Kidney (tissue), 14 donors: Measurements from ENCODE around the gene DCTD. TPM values are rescaled to one million over a fixed set of nuclear protein-coding genes. Genes with fewer than 3 reads are reported as not detected.

Experiments used
- DNase-seq, 5 donors: peaks; one replicate each; pipeline ENCODE4 v3.0.0-alpha.2; 2013 to 2020
- FAIRE-seq: peaks from 2 replicates; lab custom pipeline; 2012; peaks lifted over from hg19 to GRCh38; lab: Jason Lieb, UNC
- H3K27ac ChIP-seq, 2 donors: one replicate each; pipeline ENCODE4 v1.7.0; 2013; ENCODE audit warnings: low read depth in 2 of 2, low read length in 2 of 2, inconsistent platforms in 1 of 2
- H3K27me3 ChIP-seq: one replicate; pipeline ENCODE4 v1.7.1; 2013; ENCODE audit warnings: low read length, inconsistent platforms; ENCODE audit not compliant: control insufficient read depth, insufficient read depth
- H3K36me3 ChIP-seq, 3 donors: one replicate each; pipeline versions ENCODE4 v1.7.0 to v1.7.1; 2013; ENCODE audit warnings: low read length in 3 of 3, control low read depth in 1 of 3, inconsistent platforms in 1 of 3; ENCODE audit not compliant: insufficient read depth in 3 of 3, control insufficient read depth in 2 of 3
- H3K4me1 ChIP-seq, 3 donors: one replicate each; pipeline versions ENCODE4 v1.7.0 to v1.7.1; 2013; ENCODE audit warnings: low read length in 3 of 3, inconsistent platforms in 1 of 3, low read depth in 1 of 3; ENCODE audit not compliant: control insufficient read depth in 2 of 3, insufficient read depth in 2 of 3
- H3K4me3 ChIP-seq, 3 donors: one replicate each; pipeline versions ENCODE4 v1.7.0 to v1.8.1; 2013; ENCODE audit warnings: low read length in 3 of 3, control low read depth in 1 of 3, inconsistent platforms in 1 of 3
- H3K9ac ChIP-seq, 3 donors: one replicate each; pipeline versions ENCODE4 v1.7.0 to v1.7.1; 2013; ENCODE audit warnings: low read length in 3 of 3, control low read depth in 1 of 3, inconsistent platforms in 1 of 3
- H3K9me3 ChIP-seq, 3 donors: one replicate each; pipeline versions ENCODE4 v1.7.0 to v1.7.1; 2013; ENCODE audit warnings: low read length in 3 of 3, control low read depth in 1 of 3, inconsistent platforms in 1 of 3; ENCODE audit not compliant: control insufficient read depth in 2 of 3, insufficient read depth in 1 of 3
- intact Hi-C: fragments of 100-400 bp; cut with DNase I; formaldehyde crosslinking; loops from one replicate; pipeline ENCODE4 v1.11.1; 2022
- polyA plus RNA-seq: library from polyadenylated mRNA; stranded (reverse); fragments of 350-450 nt; fragmentation: Illumina TruSeq; extraction: RNeasy Lipid Tissue Mini Kit (QIAGEN cat#74804); gene quantifications from one replicate; pipeline ENCODE4 v1.2.3, GENCODE V29; 2014; ENCODE audit warnings: low read depth, low replicate concordance; ENCODE audit not compliant: insufficient read depth
- total RNA-seq: library from RNA; stranded (reverse); fragmentation: NEBNext Ultra II Directional; extraction: Animal tissue kit (Norgen Biotek cat#: 25700); gene quantifications from one replicate; pipeline ENCODE4 v1.2.1, GENCODE V29; 2021
- TF ChIP-seq, protein P1 (sequence below): IDR thresholded peaks from 3 replicates; pipeline ENCODE4 v1.5.1; 2012; ENCODE audit warnings: mild to moderate bottlenecking, moderate library complexity, borderline replicate concordance; ENCODE audit not compliant: insufficient read depth; ENCODE audit errors: extremely low read depth
- donor health status: control.
- donor health status: control.
- donor health status: control.
- donor health status: control.
- donor health status: control.
- donor health status: DM: yes; HTN: yes; CAD: no.
- donor health status: Normal renal cell carcinoma (clear cell type).

Gene DCTD
- total and polyA plus RNA-seq, 2 donors from 2014 or later = 54.9 to 99.6 TPM

DNA sequence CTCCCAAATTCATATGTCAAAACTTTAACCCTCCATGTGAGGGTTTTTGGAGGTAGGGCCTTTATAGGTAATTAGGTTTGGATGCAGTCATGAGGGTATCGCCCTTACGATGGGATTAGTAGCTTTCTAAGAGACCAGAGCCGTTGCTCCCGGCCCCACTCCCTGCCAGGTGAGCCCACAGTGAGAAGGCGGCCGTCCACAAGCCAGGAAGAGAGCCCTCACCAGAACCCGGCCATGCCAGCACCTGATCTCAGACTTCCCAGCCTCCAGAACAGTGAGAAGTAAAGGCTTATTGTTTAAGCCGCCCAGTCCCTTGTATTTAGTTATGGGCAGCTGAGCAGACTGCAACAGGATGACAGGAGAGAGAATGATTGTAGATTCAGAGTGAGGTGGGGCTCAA is 40.8 kb downstream of the DCTD start:
- H3K9ac ChIP-seq = no peak overlapping the region
- TF ChIP-seq, protein P1, sequence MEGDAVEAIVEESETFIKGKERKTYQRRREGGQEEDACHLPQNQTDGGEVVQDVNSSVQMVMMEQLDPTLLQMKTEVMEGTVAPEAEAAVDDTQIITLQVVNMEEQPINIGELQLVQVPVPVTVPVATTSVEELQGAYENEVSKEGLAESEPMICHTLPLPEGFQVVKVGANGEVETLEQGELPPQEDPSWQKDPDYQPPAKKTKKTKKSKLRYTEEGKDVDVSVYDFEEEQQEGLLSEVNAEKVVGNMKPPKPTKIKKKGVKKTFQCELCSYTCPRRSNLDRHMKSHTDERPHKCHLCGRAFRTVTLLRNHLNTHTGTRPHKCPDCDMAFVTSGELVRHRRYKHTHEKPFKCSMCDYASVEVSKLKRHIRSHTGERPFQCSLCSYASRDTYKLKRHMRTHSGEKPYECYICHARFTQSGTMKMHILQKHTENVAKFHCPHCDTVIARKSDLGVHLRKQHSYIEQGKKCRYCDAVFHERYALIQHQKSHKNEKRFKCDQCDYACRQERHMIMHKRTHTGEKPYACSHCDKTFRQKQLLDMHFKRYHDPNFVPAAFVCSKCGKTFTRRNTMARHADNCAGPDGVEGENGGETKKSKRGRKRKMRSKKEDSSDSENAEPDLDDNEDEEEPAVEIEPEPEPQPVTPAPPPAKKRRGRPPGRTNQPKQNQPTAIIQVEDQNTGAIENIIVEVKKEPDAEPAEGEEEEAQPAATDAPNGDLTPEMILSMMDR = no peak
- H3K36me3 ChIP-seq = no peaks in the 10 kb centered on the region
- no peak overlapping the region for H3K4me3 ChIP-seq
- intact Hi-C loops = no loop called here
- no peaks in the 10 kb centered on the region for H3K27me3 ChIP-seq
- no peak overlapping the region for H3K27ac ChIP-seq
- FAIRE-seq = no peak
- H3K9me3 ChIP-seq = no peaks in the 10 kb centered on the region
- peak in 1 of 5 donors; percentile 22 for DNase-seq
- H3K4me1 ChIP-seq = no peaks in the 10 kb centered on the region

DNA sequence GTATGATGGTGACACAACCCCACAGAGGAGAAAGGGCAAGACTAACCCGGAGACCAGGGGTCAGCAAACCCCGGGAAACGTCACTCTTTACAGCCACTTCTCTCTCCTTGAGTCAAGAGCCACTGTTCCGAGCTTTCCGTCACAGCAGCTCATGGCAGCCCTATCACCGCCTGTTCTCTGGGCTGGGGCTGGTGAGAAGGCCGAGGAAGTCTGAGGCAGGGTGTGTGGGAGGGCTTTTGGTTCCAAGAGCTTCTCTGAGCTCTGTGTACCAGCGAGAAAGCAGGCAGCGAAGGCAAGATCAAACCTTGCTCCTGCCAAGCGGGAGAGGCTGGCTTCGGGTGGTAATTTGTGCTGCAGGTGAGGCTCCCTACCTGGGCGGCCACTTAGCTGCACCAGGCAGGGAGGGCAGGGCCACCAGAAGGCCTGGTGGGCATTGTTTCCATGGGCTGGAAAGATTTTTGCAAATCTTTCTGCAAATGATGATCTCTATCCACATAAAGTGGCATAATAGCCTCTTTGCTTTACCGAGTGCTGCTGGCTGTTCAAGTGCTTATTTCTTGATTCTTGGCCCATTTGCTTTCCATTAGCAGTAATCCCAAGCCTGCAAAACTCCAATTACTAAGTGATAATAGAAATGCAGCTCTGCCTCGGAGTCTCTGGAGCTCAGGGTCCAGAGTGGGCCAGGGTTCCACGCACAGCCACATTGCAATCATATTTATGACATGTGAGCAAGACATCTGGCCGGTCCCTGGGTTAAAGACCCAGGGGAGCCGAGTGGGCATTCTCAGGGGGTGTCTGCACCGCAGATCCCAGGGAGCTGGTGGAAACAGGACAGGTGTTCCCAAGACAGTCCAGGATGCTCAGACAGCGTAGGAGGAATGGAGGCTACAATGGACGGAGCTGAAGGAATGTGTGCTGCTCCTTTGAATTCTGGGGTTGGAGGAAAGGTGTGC is 41.5 kb downstream of the DCTD start:
- H3K27me3 ChIP-seq = no peaks in the 10 kb centered on the region
- peak in 1 of 5 donors; percentile 44 for DNase-seq
- no peak for FAIRE-seq
- no peak overlapping the region for H3K4me3 ChIP-seq
- no peaks in the 10 kb centered on the region for H3K9me3 ChIP-seq
- intact Hi-C loops = no loop called here
- no peak overlapping the region for H3K9ac ChIP-seq
- TF ChIP-seq, protein P1 = no peak
- H3K4me1 ChIP-seq = no peaks in the 10 kb centered on the region
- no peak overlapping the region for H3K27ac ChIP-seq
- no peaks in the 10 kb centered on the region for H3K36me3 ChIP-seq

DNA sequence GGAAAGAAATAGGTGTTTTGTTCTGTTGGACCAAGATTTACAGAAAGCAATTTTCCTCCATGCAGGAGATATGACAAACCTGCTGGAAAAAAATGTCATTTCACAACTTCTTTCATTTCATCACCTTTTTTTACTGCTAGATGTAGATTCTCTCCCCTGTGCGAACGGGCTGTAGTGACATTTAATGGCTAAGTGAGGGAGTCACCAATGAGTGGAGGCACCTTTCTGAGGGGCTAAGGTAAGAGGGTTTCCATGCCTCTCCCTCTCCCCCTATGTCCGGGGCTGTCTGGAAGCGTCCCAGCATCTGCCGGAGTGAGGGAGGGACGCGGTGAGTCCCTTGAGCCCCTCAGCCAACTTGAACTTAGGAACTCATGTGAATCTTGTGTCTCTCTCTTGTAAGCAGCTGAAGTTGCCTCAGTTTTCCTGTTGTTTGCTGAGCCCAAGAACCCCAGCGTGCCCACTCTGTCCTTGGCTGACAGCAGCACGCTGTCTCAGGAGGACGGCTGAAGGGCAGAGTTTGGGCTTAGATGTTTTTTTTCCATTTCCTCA is 42.3 kb downstream of the DCTD start:
- FAIRE-seq (no peak), DNase-seq (no peak)
- no peaks in the 10 kb centered on the region for H3K9me3 ChIP-seq
- no peaks in the 10 kb centered on the region for H3K36me3 ChIP-seq
- H3K4me3 ChIP-seq = no peak overlapping the region
- TF ChIP-seq, protein P1 = no peak
- H3K27ac ChIP-seq = no peak overlapping the region
- H3K27me3 ChIP-seq = no peaks in the 10 kb centered on the region
- intact Hi-C loops = no loop called here
- no peak overlapping the region for H3K9ac ChIP-seq
- no peaks in the 10 kb centered on the region for H3K4me1 ChIP-seq
